WTC11 (cell line): Measurements from ENCODE around the gene MBP. TPM values are rescaled to one million over a fixed set of nuclear protein-coding genes. Genes with fewer than 3 reads are reported as not detected.

Experiments
- ATAC-seq: fragments of 200-7000 bp; cut with Tn5 transposase; 2 replicates; pipeline ENCODE4 v1.10.0; 2021; ENCODE audit warnings: mild to moderate bottlenecking, moderate library complexity
- CTCF ChIA-PET: fragments of 300-600 bp; sonication (Branson Sonifier 250); formaldehyde crosslinking; loops from one replicate; lab custom pipeline; 2021; ENCODE audit warnings: antibody characterized with exemption; lab: Charles Lee
- POLR2A ChIA-PET: fragments of 350-600 bp; sonication (Branson Sonifier 250); formaldehyde crosslinking; loops from one replicate; lab custom pipeline; 2021; ENCODE audit warnings: antibody characterized with exemption; lab: Charles Lee
- DNase-seq: peaks from one replicate; pipeline ENCODE4 v3.0.0; 2021; ENCODE audit warnings: low spot score
- H3K27ac Mint-ChIP-seq: 2 replicates; pipeline ENCODE4 v1.8.0; 2021; ENCODE audit warnings: mixed read lengths
- H3K27me3 Mint-ChIP-seq: 2 replicates; pipeline ENCODE4 v1.8.0; 2021; ENCODE audit warnings: low read depth, mild to moderate bottlenecking, moderate library complexity, mixed read lengths
- H3K36me3 Mint-ChIP-seq: 2 replicates; pipeline ENCODE4 v1.8.0; 2021; ENCODE audit warnings: mixed read lengths
- H3K4me1 Mint-ChIP-seq: 2 replicates; pipeline ENCODE4 v1.8.0; 2022; ENCODE audit warnings: mixed read lengths
- H3K4me3 Mint-ChIP-seq: 2 replicates; pipeline ENCODE4 v1.8.0; 2021; ENCODE audit warnings: mild to moderate bottlenecking, moderate library complexity, mixed read lengths
- H3K9me3 Mint-ChIP-seq: 2 replicates; pipeline ENCODE4 v1.8.0; 2021; ENCODE audit warnings: mixed read lengths
- E2F5 ChIP-seq: sonication (generic); formaldehyde crosslinking; IDR thresholded peaks from 2 replicates; pipeline ENCODE4 v1.8.1; 2022; ENCODE audit warnings: mild to moderate bottlenecking, moderate library complexity, missing genetic modification reagents
- ELF4 ChIP-seq: sonication (generic); formaldehyde crosslinking; IDR thresholded peaks from 2 replicates; pipeline ENCODE4 v1.8.1; 2022; ENCODE audit warnings: low read depth, mild to moderate bottlenecking, moderate library complexity, missing genetic modification reagents
- IRF1 ChIP-seq: sonication (generic); formaldehyde crosslinking; IDR thresholded peaks from 2 replicates; pipeline ENCODE4 v1.8.0; 2023; ENCODE audit warnings: missing genetic modification reagents
- IRF2 ChIP-seq: sonication (generic); formaldehyde crosslinking; IDR thresholded peaks from 2 replicates; pipeline ENCODE4 v1.8.0; 2022; ENCODE audit warnings: low read depth, missing genetic modification reagents, borderline replicate concordance
- MYBL2 ChIP-seq: sonication (generic); formaldehyde crosslinking; IDR thresholded peaks from 2 replicates; pipeline ENCODE4 v1.8.1; 2023; ENCODE audit warnings: mild to moderate bottlenecking, moderate library complexity, missing genetic modification reagents
- NFE2L1 ChIP-seq: sonication (generic); formaldehyde crosslinking; IDR thresholded peaks from 2 replicates; pipeline ENCODE4 v1.8.1; 2023; ENCODE audit warnings: missing genetic modification reagents
- NR3C1 ChIP-seq: sonication (generic); formaldehyde crosslinking; conservative IDR thresholded peaks from 2 replicates; pipeline ENCODE4 v1.8.1; 2023; ENCODE audit warnings: low read depth, mild to moderate bottlenecking, missing genetic modification reagents
- OVOL2 ChIP-seq: fragments of 250-450 bp; sonication (Bioruptor Pico); IDR thresholded peaks from 2 replicates; pipeline ENCODE4 v1.9.0; 2021; ENCODE audit warnings: mild to moderate bottlenecking, borderline replicate concordance
- PRRX2 ChIP-seq: fragments of 250-450 bp; sonication (Bioruptor Pico); IDR thresholded peaks from 2 replicates; pipeline ENCODE4 v1.8.0; 2021; ENCODE audit warnings: mild to moderate bottlenecking
- RORB ChIP-seq: fragments of 250-450 bp; sonication (Bioruptor Pico); IDR thresholded peaks from 2 replicates; pipeline ENCODE4 v1.9.0; 2021; ENCODE audit warnings: mild to moderate bottlenecking
- SOX15 ChIP-seq: fragments of 250-450 bp; sonication (Bioruptor Pico); IDR thresholded peaks from 2 replicates; pipeline ENCODE4 v1.9.0; 2021; ENCODE audit warnings: mild to moderate bottlenecking
- SP1 ChIP-seq: sonication (generic); formaldehyde crosslinking; conservative IDR thresholded peaks from 2 replicates; pipeline ENCODE4 v1.8.1; 2022; ENCODE audit warnings: missing genetic modification reagents
- USF2 ChIP-seq: sonication (generic); formaldehyde crosslinking; IDR thresholded peaks from 2 replicates; pipeline ENCODE4 v1.8.1; 2023; ENCODE audit warnings: mild to moderate bottlenecking, missing genetic modification reagents, moderate library complexity
- ZNF121 ChIP-seq: sonication (generic); formaldehyde crosslinking; IDR thresholded peaks from 2 replicates; pipeline ENCODE4 v1.8.0; 2023; ENCODE audit warnings: missing genetic modification reagents
- ZNF138 ChIP-seq: sonication (generic); formaldehyde crosslinking; conservative IDR thresholded peaks from 2 replicates; pipeline ENCODE4 v1.8.1; 2022; ENCODE audit warnings: mild to moderate bottlenecking, moderate library complexity, missing genetic modification reagents
- ZNF232 ChIP-seq: sonication (generic); formaldehyde crosslinking; IDR thresholded peaks from 2 replicates; pipeline ENCODE4 v1.8.0; 2022; ENCODE audit warnings: mild to moderate bottlenecking, missing genetic modification reagents
- ZNF317 ChIP-seq: sonication (generic); formaldehyde crosslinking; IDR thresholded peaks from 2 replicates; pipeline ENCODE4 v1.8.1; 2023; ENCODE audit warnings: low read depth, mild to moderate bottlenecking, moderate library complexity, missing genetic modification reagents, borderline replicate concordance
- ZNF512 ChIP-seq: sonication (generic); formaldehyde crosslinking; IDR thresholded peaks from 2 replicates; pipeline ENCODE4 v1.8.1; 2022; ENCODE audit warnings: missing genetic modification reagents, borderline replicate concordance
- total RNA-seq: library from RNA; stranded (reverse); gene quantifications from 3 replicates; pipeline ENCODE4 v1.2.3, GENCODE V29; 2021
- TF ChIP-seq, protein P1 (sequence below): sonication (generic); formaldehyde crosslinking; conservative IDR thresholded peaks from 2 replicates; pipeline ENCODE4 v1.8.1; 2022; ENCODE audit warnings: mild to moderate bottlenecking, missing genetic modification reagents
- TF ChIP-seq, protein P2 (sequence below): sonication (generic); formaldehyde crosslinking; IDR thresholded peaks from 2 replicates; pipeline ENCODE4 v1.8.0; 2023; ENCODE audit warnings: mild to moderate bottlenecking, missing genetic modification reagents
- TF ChIP-seq, protein P3 (sequence below): sonication (generic); formaldehyde crosslinking; IDR thresholded peaks from 2 replicates; pipeline ENCODE4 v1.8.0; 2022; ENCODE audit warnings: mild to moderate bottlenecking, missing genetic modification reagents

The MBP gene
- total RNA-seq, 1 experiment from 2014 or later, result 19.6 TPM

DNA sequence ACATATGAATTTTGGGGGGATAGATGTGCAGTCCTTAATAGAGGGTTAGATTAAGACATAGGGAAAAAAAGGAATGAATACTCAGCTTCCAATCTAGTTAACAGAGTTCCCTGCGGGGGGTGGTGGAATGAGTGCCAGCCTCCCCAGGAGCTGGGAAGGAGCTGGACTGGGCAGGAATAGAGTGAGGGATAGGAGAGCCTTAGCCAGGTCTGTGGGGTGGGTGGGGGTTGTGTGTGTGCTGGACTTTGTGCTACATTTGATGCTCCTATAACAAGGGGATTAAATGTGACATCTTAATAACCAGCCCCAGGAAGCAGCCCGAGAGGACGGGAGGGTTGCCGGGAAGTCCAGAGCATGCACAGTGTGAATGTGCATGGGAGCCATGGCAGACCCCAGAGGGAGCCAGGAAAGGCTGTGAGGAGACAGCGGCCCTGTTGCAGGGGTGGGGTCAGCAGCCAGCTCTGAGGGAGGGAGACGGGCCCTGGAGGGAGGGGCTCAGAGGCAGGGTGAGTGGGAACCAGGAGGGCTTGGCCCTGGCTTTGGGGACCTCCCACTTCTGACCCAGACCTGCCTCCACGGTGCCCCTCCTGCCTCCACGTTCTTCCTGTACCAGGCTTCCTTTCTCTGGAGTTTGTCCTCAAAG lies 3.6 kb upstream of the MBP start (continued):
- TF ChIP-seq RORB (CRISPR knock-in tag) (no peak), ZNF317 (no peak), NR3C1 (CRISPR knock-in tag) (no peak), IRF2 (CRISPR knock-in tag) (no peak), ZNF138 (CRISPR knock-in tag) (no peak), PRRX2 (CRISPR knock-in tag) (no peak)
- TF ChIP-seq, protein P1, sequence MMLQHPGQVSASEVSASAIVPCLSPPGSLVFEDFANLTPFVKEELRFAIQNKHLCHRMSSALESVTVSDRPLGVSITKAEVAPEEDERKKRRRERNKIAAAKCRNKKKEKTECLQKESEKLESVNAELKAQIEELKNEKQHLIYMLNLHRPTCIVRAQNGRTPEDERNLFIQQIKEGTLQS (CRISPR knock-in tag), result no peak
- TF ChIP-seq, protein P2, sequence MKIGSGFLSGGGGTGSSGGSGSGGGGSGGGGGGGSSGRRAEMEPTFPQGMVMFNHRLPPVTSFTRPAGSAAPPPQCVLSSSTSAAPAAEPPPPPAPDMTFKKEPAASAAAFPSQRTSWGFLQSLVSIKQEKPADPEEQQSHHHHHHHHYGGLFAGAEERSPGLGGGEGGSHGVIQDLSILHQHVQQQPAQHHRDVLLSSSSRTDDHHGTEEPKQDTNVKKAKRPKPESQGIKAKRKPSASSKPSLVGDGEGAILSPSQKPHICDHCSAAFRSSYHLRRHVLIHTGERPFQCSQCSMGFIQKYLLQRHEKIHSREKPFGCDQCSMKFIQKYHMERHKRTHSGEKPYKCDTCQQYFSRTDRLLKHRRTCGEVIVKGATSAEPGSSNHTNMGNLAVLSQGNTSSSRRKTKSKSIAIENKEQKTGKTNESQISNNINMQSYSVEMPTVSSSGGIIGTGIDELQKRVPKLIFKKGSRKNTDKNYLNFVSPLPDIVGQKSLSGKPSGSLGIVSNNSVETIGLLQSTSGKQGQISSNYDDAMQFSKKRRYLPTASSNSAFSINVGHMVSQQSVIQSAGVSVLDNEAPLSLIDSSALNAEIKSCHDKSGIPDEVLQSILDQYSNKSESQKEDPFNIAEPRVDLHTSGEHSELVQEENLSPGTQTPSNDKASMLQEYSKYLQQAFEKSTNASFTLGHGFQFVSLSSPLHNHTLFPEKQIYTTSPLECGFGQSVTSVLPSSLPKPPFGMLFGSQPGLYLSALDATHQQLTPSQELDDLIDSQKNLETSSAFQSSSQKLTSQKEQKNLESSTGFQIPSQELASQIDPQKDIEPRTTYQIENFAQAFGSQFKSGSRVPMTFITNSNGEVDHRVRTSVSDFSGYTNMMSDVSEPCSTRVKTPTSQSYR (CRISPR knock-in tag), result no peak

GRCh38 chr18:77135339-77136075 lies 2.9 kb upstream of the MBP start:
- H3K4me1 Mint-ChIP-seq, result peaks cover 18% of the 10 kb centered on the region
- TF ChIP-seq MYBL2 (CRISPR knock-in tag), result no peak
- no peak for TF ChIP-seq SP1
- no peak for TF ChIP-seq USF2 (CRISPR knock-in tag)
- TF ChIP-seq OVOL2, result no peak
- no peak for TF ChIP-seq ZNF232
- TF ChIP-seq ZNF317, result no peak
- no peak for TF ChIP-seq IRF1
- TF ChIP-seq ELF4, result no peak
- no peak for TF ChIP-seq E2F5 (CRISPR knock-in tag)
- TF ChIP-seq SOX15 (CRISPR knock-in tag), result no peak
- CTCF ChIA-PET, result no interaction called here
- H3K4me3 Mint-ChIP-seq, result no peak overlapping the region
- DNase-seq, result no peak
- no peak for ATAC-seq
- POLR2A ChIA-PET, result no interaction called here
- H3K27me3 Mint-ChIP-seq, result peaks cover 38% of the 10 kb centered on the region
- H3K36me3 Mint-ChIP-seq, result no peaks in the 10 kb centered on the region; the same call in 1 of the 2 replicates
- no peak overlapping the region for H3K27ac Mint-ChIP-seq
- H3K9me3 Mint-ChIP-seq, result no peaks in the 10 kb centered on the region

DNA sequence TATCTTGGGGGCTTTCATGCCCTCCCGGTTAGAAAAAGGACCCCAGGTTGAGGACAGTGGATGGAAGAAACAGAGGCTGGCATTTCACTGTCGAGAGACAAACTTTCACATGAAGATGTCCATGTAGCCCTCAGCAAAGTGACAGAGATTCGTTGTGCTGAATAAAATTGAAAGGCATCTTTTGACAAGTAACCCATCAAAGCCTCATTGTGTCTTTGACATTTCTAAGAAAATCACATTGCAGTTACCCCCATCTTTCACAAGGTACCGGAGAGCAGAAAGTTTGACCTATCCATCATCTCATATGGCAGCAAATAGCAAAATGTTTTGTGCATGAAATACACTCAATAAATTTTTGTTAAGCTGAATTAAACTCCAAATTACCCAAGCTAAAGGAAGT lies 2.0 kb upstream of the MBP start:
- H3K4me1 Mint-ChIP-seq, result peaks cover 24% of the 10 kb centered on the region
- ChIA-PET POLR2A (no interaction called here), CTCF (interaction anchor here (0.7 to 1.2 kb wide), 2 partner anchors 37 to 73 kb away, joined by 3 read pairs; no protein-coding TSS in a partner anchor)
- peaks cover 3% of the 10 kb centered on the region; the same call in 1 of the 2 replicates for H3K36me3 Mint-ChIP-seq
- no peak for ATAC-seq
- DNase-seq, result no peak
- no peaks in the 10 kb centered on the region for H3K9me3 Mint-ChIP-seq
- H3K4me3 Mint-ChIP-seq, result no peak overlapping the region
- no peak overlapping the region for H3K27ac Mint-ChIP-seq
- peaks cover 44% of the 10 kb centered on the region for H3K27me3 Mint-ChIP-seq
- TF ChIP-seq, protein P3, sequence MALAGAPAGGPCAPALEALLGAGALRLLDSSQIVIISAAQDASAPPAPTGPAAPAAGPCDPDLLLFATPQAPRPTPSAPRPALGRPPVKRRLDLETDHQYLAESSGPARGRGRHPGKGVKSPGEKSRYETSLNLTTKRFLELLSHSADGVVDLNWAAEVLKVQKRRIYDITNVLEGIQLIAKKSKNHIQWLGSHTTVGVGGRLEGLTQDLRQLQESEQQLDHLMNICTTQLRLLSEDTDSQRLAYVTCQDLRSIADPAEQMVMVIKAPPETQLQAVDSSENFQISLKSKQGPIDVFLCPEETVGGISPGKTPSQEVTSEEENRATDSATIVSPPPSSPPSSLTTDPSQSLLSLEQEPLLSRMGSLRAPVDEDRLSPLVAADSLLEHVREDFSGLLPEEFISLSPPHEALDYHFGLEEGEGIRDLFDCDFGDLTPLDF (CRISPR knock-in tag), result no peak
- TF ChIP-seq ZNF512 (no peak), ZNF121 (CRISPR knock-in tag) (no peak), NFE2L1 (CRISPR knock-in tag) (no peak)
